D721Med (cell line): Measurements from ENCODE around the gene PDZRN4.

Source experiments
- DNase-seq: peaks from one replicate; pipeline ENCODE4 v3.0.0; 2011; ENCODE audit warnings: low spot score; ENCODE audit not compliant: insufficient read length
- FAIRE-seq: peaks from 2 replicates; lab custom pipeline; 2011; peaks lifted over from hg19 to GRCh38; lab: Jason Lieb, UNC
- CTCF ChIP-seq: IDR thresholded peaks from 2 replicates; pipeline ENCODE4 v1.5.1; 2012; ENCODE audit warnings: mild to moderate bottlenecking, control low read depth; ENCODE audit not compliant: insufficient read depth; ENCODE audit errors: missing control alignments

Gene PDZRN4

GRCh38 chr12:41442896-41443295, 254.8 kb downstream of the PDZRN4 start:
- FAIRE-seq (no peak), DNase-seq (no peak)
- no peak for TF ChIP-seq CTCF

GRCh38 chr12:41443690-41444089, 255.6 kb downstream of the PDZRN4 start:
- no peak for TF ChIP-seq CTCF
- DNase-seq, result no peak
- no peak for FAIRE-seq

GRCh38 chr12:41452838-41453407, 264.8 kb downstream of the PDZRN4 start:
- DNase-seq (no peak), FAIRE-seq (no peak)
- TF ChIP-seq CTCF, result no peak

GRCh38 chr12:41453409-41453808, 265.3 kb downstream of the PDZRN4 start:
- FAIRE-seq, result no peak
- DNase-seq, result no peak
- TF ChIP-seq CTCF, result no peak

GRCh38 chr12:41459111-41459905, 271.2 kb downstream of the PDZRN4 start:
- no peak for TF ChIP-seq CTCF
- FAIRE-seq (no peak), DNase-seq (no peak)

- DNase-seq (no peak), FAIRE-seq (no peak)
- TF ChIP-seq CTCF, result no peak
These were observed 271.7 kb downstream of the PDZRN4 start for GRCh38 chr12:41459906-41460214.

GRCh38 chr12:41460906-41461305, 272.8 kb downstream of the PDZRN4 start:
- DNase-seq (no peak), FAIRE-seq (no peak)
- no peak for TF ChIP-seq CTCF
